ENCODE data around the gene MRRF. TPM values are rescaled to one million over a fixed set of nuclear protein-coding genes. Genes with fewer than 3 reads are reported as not detected.

The MRRF gene
- total RNA-seq, 1 experiment from 2014 or later, result 67.3 TPM

DNA sequence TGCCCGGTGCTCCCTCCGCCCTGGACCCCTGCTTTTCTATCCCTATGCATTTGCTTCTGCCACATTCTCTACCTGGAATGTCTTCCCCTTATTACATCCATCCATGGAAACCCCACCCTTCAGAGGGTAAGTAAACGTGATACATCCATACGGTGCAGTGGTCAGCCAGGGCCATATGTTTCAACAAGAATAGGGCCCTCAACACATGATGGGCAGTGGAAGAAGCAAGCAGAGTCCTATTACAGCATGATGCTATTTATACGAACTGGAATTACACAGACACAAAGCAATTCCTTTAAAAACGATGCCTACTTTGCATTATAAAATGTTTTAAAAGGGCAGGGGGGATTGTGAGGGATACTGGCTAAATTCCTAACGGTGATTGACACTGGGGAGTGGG, 68.0 kb downstream of the MRRF start:
- Histone ChIP-seq H3K9me3 (ENCODE audit: low read length) (no peaks in the 10 kb centered on the region), H3K27ac (ENCODE audit: low read length) (no peak overlapping the region), H3K9me2 (replicated peaks; ENCODE audit: insufficient read depth, low read length) (no peaks in the 10 kb centered on the region), H2AFZ (ENCODE audit: low read length) (no peak overlapping the region), H3K79me2 (ENCODE audit: low read length) (no peaks in the 10 kb centered on the region), H3K36me3 (ENCODE audit: insufficient read depth, low read length) (no peaks in the 10 kb centered on the region), H4K20me1 (ENCODE audit: insufficient read depth, low read depth, low read length) (no peaks in the 10 kb centered on the region), H3K4me2 (ENCODE audit: low read depth, low read length, poor library complexity, severe bottlenecking) (no peak overlapping the region), H3K4me3 (ENCODE audit: low read length) (no peak overlapping the region), H3K9ac (ENCODE audit: low read length) (no peak overlapping the region), H3K4me1 (ENCODE audit: low read length) (peaks cover 10% of the 10 kb centered on the region), H3K27me3 (ENCODE audit: low read length) (no peaks in the 10 kb centered on the region)
- no peak for DNase-seq

DNA sequence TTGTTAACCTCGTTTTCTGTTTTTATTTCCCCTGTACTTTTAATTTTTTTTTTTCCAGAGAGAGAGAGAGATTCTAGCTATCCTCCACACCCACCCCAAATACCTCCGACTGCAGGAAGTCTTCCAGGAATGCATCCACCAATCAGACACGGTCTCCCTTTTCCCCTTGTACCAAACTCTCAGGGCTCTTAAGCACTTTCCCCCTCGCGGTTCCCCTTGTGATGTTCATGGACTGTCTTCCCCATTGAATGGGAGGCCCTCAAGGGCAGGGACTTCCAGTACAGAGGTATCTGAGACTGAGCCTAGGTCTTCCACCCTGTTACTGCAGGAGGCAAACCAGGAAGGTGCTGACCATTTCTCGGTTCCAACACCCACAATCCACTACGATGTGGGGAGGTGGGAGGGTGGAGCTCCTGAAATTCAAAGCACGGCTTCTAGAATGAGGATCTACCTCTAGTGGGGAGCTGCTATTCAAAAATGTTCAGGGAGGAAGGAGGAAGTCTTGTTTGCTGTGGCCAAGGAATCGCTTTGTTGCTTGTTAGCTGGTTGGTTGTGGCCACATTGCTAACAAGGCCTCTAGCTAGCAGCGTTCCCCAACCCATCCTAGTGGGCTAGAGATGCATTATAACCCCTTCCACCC, 68.6 kb downstream of the MRRF start:
- Histone ChIP-seq H3K79me2 (ENCODE audit: low read length) (no peaks in the 10 kb centered on the region), H3K4me1 (ENCODE audit: low read length) (peaks cover 11% of the 10 kb centered on the region), H3K36me3 (ENCODE audit: insufficient read depth, low read length) (no peaks in the 10 kb centered on the region), H3K27me3 (ENCODE audit: low read length) (no peaks in the 10 kb centered on the region), H3K27ac (ENCODE audit: low read length) (no peak overlapping the region), H3K9ac (ENCODE audit: low read length) (no peak overlapping the region), H3K9me2 (replicated peaks; ENCODE audit: insufficient read depth, low read length) (no peaks in the 10 kb centered on the region), H3K4me2 (ENCODE audit: low read depth, low read length, poor library complexity, severe bottlenecking) (no peak overlapping the region), H2AFZ (ENCODE audit: low read length) (no peak overlapping the region), H4K20me1 (ENCODE audit: insufficient read depth, low read depth, low read length) (no peaks in the 10 kb centered on the region), H3K9me3 (ENCODE audit: low read length) (no peaks in the 10 kb centered on the region), H3K4me3 (ENCODE audit: low read length) (no peak overlapping the region)
- no peak for DNase-seq

DNA sequence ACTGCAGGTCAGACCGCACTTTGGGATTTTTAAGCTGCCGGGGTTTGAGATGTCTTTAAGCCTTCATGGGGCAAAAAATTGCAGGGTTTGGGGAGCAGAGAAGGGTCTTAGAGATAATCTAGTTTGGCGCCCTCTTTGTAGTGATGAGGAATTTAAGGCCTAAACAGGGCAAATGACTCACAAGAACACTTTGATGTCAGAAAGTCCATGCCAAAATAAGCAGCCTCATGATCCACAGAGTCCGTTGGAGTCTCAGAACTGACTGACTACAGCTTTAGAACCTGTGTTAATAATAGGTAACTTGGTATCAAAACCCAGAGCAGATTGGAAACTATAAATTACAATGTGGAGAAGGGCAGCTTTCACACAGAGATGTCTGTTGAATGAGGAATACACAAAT, 70.2 kb downstream of the MRRF start:
- Histone ChIP-seq H3K4me1 (ENCODE audit: low read length) (peaks cover 11% of the 10 kb centered on the region), H3K27me3 (ENCODE audit: low read length) (peaks cover 2% of the 10 kb centered on the region; the same call in 1 of the 2 replicates), H3K9me2 (replicated peaks; ENCODE audit: insufficient read depth, low read length) (no peaks in the 10 kb centered on the region), H4K20me1 (ENCODE audit: insufficient read depth, low read depth, low read length) (no peaks in the 10 kb centered on the region), H3K79me2 (ENCODE audit: low read length) (no peaks in the 10 kb centered on the region), H3K4me3 (ENCODE audit: low read length) (no peak overlapping the region), H3K27ac (ENCODE audit: low read length) (no peak overlapping the region), H3K36me3 (ENCODE audit: insufficient read depth, low read length) (no peaks in the 10 kb centered on the region), H3K4me2 (ENCODE audit: low read depth, low read length, poor library complexity, severe bottlenecking) (no peak overlapping the region), H2AFZ (ENCODE audit: low read length) (no peak overlapping the region), H3K9ac (ENCODE audit: low read length) (no peak overlapping the region), H3K9me3 (ENCODE audit: low read length) (no peaks in the 10 kb centered on the region)
- DNase-seq, result no peak

DNA sequence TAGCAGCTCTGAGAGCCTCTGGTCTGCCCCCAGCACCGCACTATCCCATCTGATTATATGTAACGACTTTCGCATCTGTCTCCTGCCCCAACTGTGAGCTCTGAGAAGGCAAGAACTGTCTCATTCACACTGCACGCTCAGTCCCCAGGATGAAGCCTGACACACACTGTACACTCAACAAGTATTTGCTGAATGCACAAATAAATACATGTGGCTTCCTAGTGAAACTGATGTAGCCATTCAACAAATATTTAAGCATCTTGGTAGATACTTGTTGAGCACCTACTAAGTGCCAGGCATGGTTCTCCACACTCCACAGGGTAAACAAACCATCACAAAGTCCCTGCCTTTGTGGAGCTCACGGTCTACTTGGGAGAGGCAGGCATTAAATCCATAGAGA, 71.5 kb downstream of the MRRF start:
- H3K9ac ChIP-seq (ENCODE audit: low read length), result no peak overlapping the region

DNA sequence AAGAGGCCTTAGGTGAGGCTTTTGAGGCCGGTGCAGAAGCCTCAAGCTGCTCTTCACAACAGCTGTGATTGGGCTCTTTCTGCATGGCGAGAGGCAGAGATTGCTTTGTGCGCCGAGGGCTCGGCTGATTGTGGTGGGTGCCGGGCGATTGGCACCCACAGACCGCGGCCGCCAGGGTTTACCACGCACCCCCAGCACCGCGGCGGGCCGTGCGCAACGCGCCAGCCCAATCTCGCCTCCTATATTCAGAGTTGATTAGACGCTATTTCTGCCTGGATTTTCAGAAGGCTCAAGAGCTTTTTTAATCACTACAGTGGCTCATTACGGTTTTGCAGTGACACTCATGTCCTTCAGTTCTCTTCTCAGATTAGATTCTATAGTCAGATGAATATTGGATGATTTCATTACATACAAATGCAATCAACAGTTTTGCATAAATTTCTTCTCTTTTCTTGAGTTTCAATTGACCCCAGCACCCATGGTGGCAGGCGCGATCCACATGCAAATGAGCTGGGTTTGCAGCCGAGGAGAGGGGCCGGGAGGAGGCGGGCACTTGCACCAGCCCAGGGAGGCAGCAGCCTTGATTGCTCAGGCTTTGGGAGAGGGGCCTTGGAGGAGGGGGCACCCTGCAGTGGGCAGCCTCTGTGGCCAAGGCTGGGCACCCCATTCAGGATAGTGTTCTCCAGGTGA, 72.3 kb downstream of the MRRF start:
- no peaks in the 10 kb centered on the region for H4K20me1 ChIP-seq (ENCODE audit: insufficient read depth, low read depth, low read length)
- no peak overlapping the region for H3K4me3 ChIP-seq (ENCODE audit: low read length)
- H3K27ac ChIP-seq (ENCODE audit: low read length), result no peak overlapping the region
- no peak overlapping the region for H2AFZ ChIP-seq (ENCODE audit: low read length)
- peak overlapping the region; percentile 27 for H3K4me2 ChIP-seq (ENCODE audit: low read depth, low read length, poor library complexity, severe bottlenecking)
- peaks cover 11% of the 10 kb centered on the region for H3K4me1 ChIP-seq (ENCODE audit: low read length)
- no peaks in the 10 kb centered on the region for H3K9me3 ChIP-seq (ENCODE audit: low read length)
- peaks cover 2% of the 10 kb centered on the region; the same call in 1 of the 2 replicates for H3K27me3 ChIP-seq (ENCODE audit: low read length)
- DNase-seq, result peak; percentile 67
- no peaks in the 10 kb centered on the region for H3K79me2 ChIP-seq (ENCODE audit: low read length)
- no peak overlapping the region for H3K9ac ChIP-seq (ENCODE audit: low read length)
- H3K9me2 ChIP-seq (replicated peaks; ENCODE audit: insufficient read depth, low read length), result no peaks in the 10 kb centered on the region
- no peaks in the 10 kb centered on the region for H3K36me3 ChIP-seq (ENCODE audit: insufficient read depth, low read length)

More for the DNA sequence above, 71.5 kb downstream of the MRRF start:
- Histone ChIP-seq H2AFZ (ENCODE audit: low read length) (no peak overlapping the region), H3K27ac (ENCODE audit: low read length) (no peak overlapping the region), H3K9me3 (ENCODE audit: low read length) (no peaks in the 10 kb centered on the region), H3K4me2 (ENCODE audit: low read depth, low read length, poor library complexity, severe bottlenecking) (no peak overlapping the region), H3K36me3 (ENCODE audit: insufficient read depth, low read length) (no peaks in the 10 kb centered on the region), H3K9me2 (replicated peaks; ENCODE audit: insufficient read depth, low read length) (no peaks in the 10 kb centered on the region), H3K79me2 (ENCODE audit: low read length) (no peaks in the 10 kb centered on the region), H3K4me1 (ENCODE audit: low read length) (peaks cover 11% of the 10 kb centered on the region), H3K27me3 (ENCODE audit: low read length) (peaks cover 2% of the 10 kb centered on the region; the same call in 1 of the 2 replicates), H3K4me3 (ENCODE audit: low read length) (no peak overlapping the region), H4K20me1 (ENCODE audit: insufficient read depth, low read depth, low read length) (no peaks in the 10 kb centered on the region)
- DNase-seq, result no peak

DNA sequence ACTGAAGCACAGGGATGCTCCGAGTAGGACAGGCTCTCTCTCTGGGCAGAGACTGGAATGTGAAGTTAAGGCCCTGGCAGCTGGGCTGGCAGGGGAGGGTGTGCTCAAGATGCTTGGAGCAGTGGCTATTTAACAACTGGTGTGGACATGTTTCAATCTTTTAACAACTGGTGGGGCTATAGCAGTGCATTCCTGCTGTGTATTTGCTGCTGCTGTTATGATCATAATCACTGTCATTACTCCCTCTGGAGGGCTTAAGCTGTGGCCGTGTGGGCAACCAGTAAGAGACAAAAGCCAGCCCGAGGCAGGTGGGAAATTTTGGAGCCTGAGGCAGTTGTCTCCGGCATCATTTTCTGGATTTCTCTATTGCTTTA, 72.9 kb downstream of the MRRF start:
- peaks cover 11% of the 10 kb centered on the region for H3K4me1 ChIP-seq (ENCODE audit: low read length)
- no peaks in the 10 kb centered on the region for H3K9me3 ChIP-seq (ENCODE audit: low read length)
- peak overlapping the region; percentile 27 for H3K4me2 ChIP-seq (ENCODE audit: low read depth, low read length, poor library complexity, severe bottlenecking)
- peaks cover 2% of the 10 kb centered on the region; the same call in 1 of the 2 replicates for H3K27me3 ChIP-seq (ENCODE audit: low read length)
- H3K36me3 ChIP-seq (ENCODE audit: insufficient read depth, low read length), result no peaks in the 10 kb centered on the region
- DNase-seq, result no peak
- no peak overlapping the region for H3K9ac ChIP-seq (ENCODE audit: low read length)
- no peak overlapping the region for H3K4me3 ChIP-seq (ENCODE audit: low read length)
- no peaks in the 10 kb centered on the region for H3K79me2 ChIP-seq (ENCODE audit: low read length)
- H4K20me1 ChIP-seq (ENCODE audit: insufficient read depth, low read depth, low read length), result no peaks in the 10 kb centered on the region
- no peak overlapping the region for H2AFZ ChIP-seq (ENCODE audit: low read length)
- no peak overlapping the region for H3K27ac ChIP-seq (ENCODE audit: low read length)
- no peaks in the 10 kb centered on the region for H3K9me2 ChIP-seq (replicated peaks; ENCODE audit: insufficient read depth, low read length)

DNA sequence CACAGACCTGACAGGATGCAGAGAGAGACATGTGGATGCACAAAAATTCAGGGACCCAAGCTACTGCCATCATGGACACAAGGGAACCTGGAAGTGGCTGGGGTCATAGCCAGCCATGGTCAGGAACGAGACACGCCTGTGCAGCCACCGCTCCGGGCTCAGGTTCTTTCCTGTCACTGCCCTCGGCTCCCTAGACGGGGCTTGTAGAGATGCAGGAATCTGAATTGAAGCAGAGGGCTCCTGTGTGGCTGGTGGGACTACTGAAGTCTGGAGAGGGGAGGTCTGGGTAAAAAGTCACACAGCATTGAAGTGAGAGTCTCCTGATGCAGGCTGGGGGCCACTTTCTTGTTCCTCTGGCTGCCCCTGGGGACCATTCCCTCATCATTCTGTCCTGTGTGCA, 73.9 kb downstream of the MRRF start:
- Histone ChIP-seq H2AFZ (ENCODE audit: low read length) (no peak overlapping the region), H3K9me3 (ENCODE audit: low read length) (no peaks in the 10 kb centered on the region)
- no peak for DNase-seq

DNA sequence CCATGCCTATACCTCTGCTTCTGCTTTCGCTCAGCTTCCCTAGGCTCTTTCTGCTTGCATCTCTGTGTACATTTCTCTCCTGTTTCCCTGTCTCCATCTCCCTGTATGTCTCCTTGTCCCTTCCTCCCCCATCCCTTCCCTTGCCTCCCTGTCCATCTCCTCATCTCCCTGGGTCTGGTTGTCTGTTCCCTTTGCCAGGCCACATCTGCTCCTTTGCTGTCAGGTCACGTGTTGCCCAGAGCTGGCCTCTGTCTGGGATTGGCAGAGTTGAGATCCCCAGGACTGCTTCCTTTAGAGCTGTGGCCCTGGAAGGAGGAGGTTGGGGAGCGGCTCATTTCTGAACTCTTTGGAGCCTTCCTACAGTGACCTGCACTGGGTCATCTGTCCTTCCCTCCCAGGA, 74.3 kb downstream of the MRRF start:
- Histone ChIP-seq H3K9me2 (replicated peaks; ENCODE audit: insufficient read depth, low read length) (no peaks in the 10 kb centered on the region), H3K4me1 (ENCODE audit: low read length) (peaks cover 11% of the 10 kb centered on the region), H3K4me3 (ENCODE audit: low read length) (no peak overlapping the region), H3K79me2 (ENCODE audit: low read length) (no peaks in the 10 kb centered on the region), H3K36me3 (ENCODE audit: insufficient read depth, low read length) (no peaks in the 10 kb centered on the region), H3K27me3 (ENCODE audit: low read length) (peaks cover 2% of the 10 kb centered on the region; the same call in 1 of the 2 replicates), H3K4me2 (ENCODE audit: low read depth, low read length, poor library complexity, severe bottlenecking) (no peak overlapping the region), H3K27ac (ENCODE audit: low read length) (no peak overlapping the region), H3K9ac (ENCODE audit: low read length) (no peak overlapping the region), H2AFZ (ENCODE audit: low read length) (no peak overlapping the region), H4K20me1 (ENCODE audit: insufficient read depth, low read depth, low read length) (no peaks in the 10 kb centered on the region), H3K9me3 (ENCODE audit: low read length) (no peaks in the 10 kb centered on the region)
- DNase-seq, result no peak

More for the DNA sequence above, 73.9 kb downstream of the MRRF start:
- H3K27ac ChIP-seq (ENCODE audit: low read length), result no peak overlapping the region
- no peaks in the 10 kb centered on the region for H4K20me1 ChIP-seq (ENCODE audit: insufficient read depth, low read depth, low read length)
- H3K4me3 ChIP-seq (ENCODE audit: low read length), result no peak overlapping the region
- no peaks in the 10 kb centered on the region for H3K36me3 ChIP-seq (ENCODE audit: insufficient read depth, low read length)
- H3K9me2 ChIP-seq (replicated peaks; ENCODE audit: insufficient read depth, low read length), result no peaks in the 10 kb centered on the region
- H3K4me1 ChIP-seq (ENCODE audit: low read length), result peaks cover 11% of the 10 kb centered on the region
- no peaks in the 10 kb centered on the region for H3K79me2 ChIP-seq (ENCODE audit: low read length)
- H3K27me3 ChIP-seq (ENCODE audit: low read length), result peaks cover 2% of the 10 kb centered on the region; the same call in 1 of the 2 replicates
- H3K4me2 ChIP-seq (ENCODE audit: low read depth, low read length, poor library complexity, severe bottlenecking), result no peak overlapping the region
- no peak overlapping the region for H3K9ac ChIP-seq (ENCODE audit: low read length)
